Transverse colon (tissue), 4 donors: Measurements from ENCODE around the gene TRPC3. TPM values are rescaled to one million over a fixed set of nuclear protein-coding genes. Genes with fewer than 3 reads are reported as not detected.

Experiments
- DNase-seq: peaks from one replicate; pipeline ENCODE4 v3.0.0-alpha.2; 2019
- H3K27ac ChIP-seq, 4 donors: fragments of 200-600 bp; sonication (generic); 2 replicates each; pipeline ENCODE4 v1.5.1; 2016 to 2018; ENCODE audit warnings: inconsistent platforms in 4 of 4
- H3K27me3 ChIP-seq: fragments of 200-600 bp; sonication (generic); 2 replicates; pipeline ENCODE4 v1.5.1; 2017; ENCODE audit warnings: inconsistent platforms
- H3K36me3 ChIP-seq, 4 donors: fragments of 200-600 bp; sonication (generic); 2 replicates each; pipeline ENCODE4 v1.5.1; 2017 to 2019; ENCODE audit warnings: inconsistent platforms in 4 of 4
- H3K4me1 ChIP-seq, 4 donors: fragments of 200-600 bp; sonication (generic); 2 replicates each; pipeline ENCODE4 v1.5.1; 2017 to 2020; ENCODE audit warnings: inconsistent platforms in 4 of 4
- H3K4me3 ChIP-seq, 4 donors: fragments of 200-600 bp; sonication (generic); 1 replicate in 1 of 4; 2 replicates in 3 of 4; pipeline versions ENCODE4 v1.5.1 to v1.6.1; 2017 to 2019; ENCODE audit warnings: inconsistent platforms in 4 of 4
- H3K9me3 ChIP-seq, 2 donors: fragments of 200-600 bp; sonication (generic); 2 replicates each; pipeline ENCODE4 v1.5.1; 2017 to 2019; ENCODE audit warnings: inconsistent platforms in 2 of 2
- EP300 ChIP-seq: sonication (generic); formaldehyde crosslinking; IDR thresholded peaks from one replicate; pipeline ENCODE4 v1.6.1; 2017; ENCODE audit warnings: antibody characterized with exemption, low read depth
- POLR2A ChIP-seq: fragments of 450-650 bp; IDR thresholded peaks from one replicate; pipeline ENCODE4 v1.6.1; 2016; ENCODE audit warnings: antibody characterized with exemption, mild to moderate bottlenecking, moderate library complexity
- POLR2AphosphoS5 ChIP-seq, 3 donors: sonication (generic); formaldehyde crosslinking; IDR thresholded peaks; one replicate each; pipeline ENCODE4 v1.6.1; 2016; ENCODE audit warnings: antibody characterized with exemption in 3 of 3
- WGBS, 2 donors: methylation state at CpG; one replicate each; pipeline ENCODE4 v1.1.5; 2018; ENCODE audit warnings: low coverage in 1 of 2; 5-methylcytosine and 5-hydroxymethylcytosine counted together
- in situ Hi-C, 4 donors: fragments of 200-750 bp; cut with MboI; loops; one replicate each; pipeline versions ENCODE4 v1.15.0 to v1.15.1; 2017; ENCODE audit warnings: low sequenced_read_pairs in 3 of 4, low pct_ligation_motif_present in 1 of 4, low pct_unique_long_range_greater_than_20kb in 1 of 4
- intact Hi-C: fragments of 100-400 bp; cut with DNase I; formaldehyde crosslinking; loops from one replicate; pipeline ENCODE4 v1.15.1; 2023; ENCODE audit warnings: low total_unique reads
- total RNA-seq, 4 donors: library from RNA; depleted of rRNA; stranded (reverse); fragments of >200 nt; gene quantifications; one replicate each; pipeline ENCODE4 v1.1.0, GENCODE V29; 2016
- TF ChIP-seq, protein P1 (sequence below), 5 experiments: fragments of 200-600 bp in 3 of 5; fragments of 450-650 bp in 2 of 5; sonication (generic) in 3 of 5; IDR thresholded peaks; 1 replicate in 2 of 5; 2 replicates in 3 of 5; pipeline ENCODE4 v1.5.1; 2016 to 2017; ENCODE audit warnings: antibody characterized with exemption in 5 of 5, inconsistent platforms in 3 of 5, mild to moderate bottlenecking in 2 of 5, moderate library complexity in 1 of 5

TRPC3 gene
- total RNA-seq, 4 donors from 2014 or later = 1.1 to 3.4 (median 1.7) TPM; not detected in 1

DNA sequence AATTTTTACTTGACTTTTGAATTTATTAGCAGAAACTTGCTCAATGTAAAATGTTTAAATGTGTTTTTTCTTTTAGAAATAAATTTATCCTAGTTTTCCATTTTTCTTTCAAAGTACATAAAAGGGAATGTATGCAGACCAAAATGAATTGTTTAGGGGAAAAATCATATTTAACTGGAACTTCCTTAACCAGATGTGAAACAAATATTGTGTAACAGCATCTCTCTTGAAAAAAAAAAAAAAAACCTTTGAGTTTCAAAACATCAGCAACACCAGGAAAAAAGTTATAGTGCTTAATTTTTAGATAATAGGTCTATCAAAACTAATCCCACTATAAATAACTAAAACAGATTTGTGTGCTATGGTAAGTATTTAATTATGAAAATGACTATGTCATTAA, 113.7 kb downstream of the TRPC3 start:
- DNase-seq = no peak
- H3K36me3 ChIP-seq = peaks cover 0 to 23% (median 9%) of the 10 kb centered on the region in 4 donors
- no peak overlapping the region for H3K4me3 ChIP-seq
- H3K27me3 ChIP-seq = no peaks in the 10 kb centered on the region
- TF ChIP-seq EP300 (no peak), POLR2A (no peak), POLR2AphosphoS5 (IDR thresholded peaks at IDR 0.05) (no peak)
- TF ChIP-seq, protein P1, sequence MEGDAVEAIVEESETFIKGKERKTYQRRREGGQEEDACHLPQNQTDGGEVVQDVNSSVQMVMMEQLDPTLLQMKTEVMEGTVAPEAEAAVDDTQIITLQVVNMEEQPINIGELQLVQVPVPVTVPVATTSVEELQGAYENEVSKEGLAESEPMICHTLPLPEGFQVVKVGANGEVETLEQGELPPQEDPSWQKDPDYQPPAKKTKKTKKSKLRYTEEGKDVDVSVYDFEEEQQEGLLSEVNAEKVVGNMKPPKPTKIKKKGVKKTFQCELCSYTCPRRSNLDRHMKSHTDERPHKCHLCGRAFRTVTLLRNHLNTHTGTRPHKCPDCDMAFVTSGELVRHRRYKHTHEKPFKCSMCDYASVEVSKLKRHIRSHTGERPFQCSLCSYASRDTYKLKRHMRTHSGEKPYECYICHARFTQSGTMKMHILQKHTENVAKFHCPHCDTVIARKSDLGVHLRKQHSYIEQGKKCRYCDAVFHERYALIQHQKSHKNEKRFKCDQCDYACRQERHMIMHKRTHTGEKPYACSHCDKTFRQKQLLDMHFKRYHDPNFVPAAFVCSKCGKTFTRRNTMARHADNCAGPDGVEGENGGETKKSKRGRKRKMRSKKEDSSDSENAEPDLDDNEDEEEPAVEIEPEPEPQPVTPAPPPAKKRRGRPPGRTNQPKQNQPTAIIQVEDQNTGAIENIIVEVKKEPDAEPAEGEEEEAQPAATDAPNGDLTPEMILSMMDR (IDR thresholded peaks at IDR 0.05) = no peak
- H3K27ac ChIP-seq = no peak overlapping the region
- no peaks in the 10 kb centered on the region for H3K4me1 ChIP-seq
- H3K9me3 ChIP-seq = no peaks in the 10 kb centered on the region
- in situ Hi-C loops = no loop called here
- intact Hi-C loops = no loop called here

DNA sequence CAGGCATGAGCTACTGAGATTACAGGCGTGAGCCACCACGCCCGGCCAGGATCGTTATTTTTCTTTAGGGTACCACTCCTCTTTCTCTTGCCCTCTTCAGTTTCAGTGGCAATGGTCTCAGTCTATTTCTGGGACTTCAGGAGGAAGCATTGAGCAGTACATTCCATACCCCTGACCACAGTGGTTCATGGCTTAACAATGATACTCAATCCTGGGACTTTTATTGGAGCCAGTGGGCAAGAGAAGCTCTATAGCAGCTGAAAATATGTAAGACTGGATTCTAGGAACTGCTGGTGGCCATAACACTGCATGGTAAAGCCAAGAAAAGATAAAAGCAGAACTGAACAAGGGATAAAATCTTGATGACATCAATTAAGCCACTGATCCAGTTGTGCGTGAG, 122.3 kb downstream of the TRPC3 start:
- TF ChIP-seq POLR2A (no peak), EP300 (no peak), POLR2AphosphoS5 (IDR thresholded peaks at IDR 0.05) (no peak)
- TF ChIP-seq, protein P1 (IDR thresholded peaks at IDR 0.05) = no peak
- in situ Hi-C loops = no loop called here
- H3K36me3 ChIP-seq = peaks cover 0 to 32% (median 15%) of the 10 kb centered on the region in 4 donors

More for the DNA sequence above, 122.3 kb downstream of the TRPC3 start:
- 90 to 100% methylated on average over 4 to 5 of the region's 5 CpGs for WGBS, 2 donors
- intact Hi-C loops = loop anchor here (5.0 kb wide), 1 partner anchor 38 kb away; no protein-coding TSS in a partner anchor
- Histone ChIP-seq H3K27me3 (no peaks in the 10 kb centered on the region), H3K4me1 (peaks cover 0 to 7% (median 2%) of the 10 kb centered on the region in 4 donors), H3K9me3 (no peaks in the 10 kb centered on the region), H3K4me3 (no peak overlapping the region), H3K27ac (no peak overlapping the region)
- DNase-seq = no peak

Other genes starting within 250 kb of the TRPC3 start
- gene SMIM43, start 186.9 kb downstream of the TRPC3 start, total RNA-seq = under 1 TPM in 1 of 4 donors, not detected in 3; 0.27 TPM
- 10 to 100 TPM; 13.2 to 35.2 (median 22.5) TPM for gene EXOSC9, start 150.7 kb downstream of the TRPC3 start, total RNA-seq
- gene CCNA2, start 128.2 kb downstream of the TRPC3 start, total RNA-seq = 10 to 100 TPM in 1 of 4 donors, 1 to 10 TPM in 2, not detected in 1; 2.4 to 16.9 (median 3.3) TPM
- gene BBS7, start 81.6 kb downstream of the TRPC3 start, total RNA-seq = 10 to 100 TPM; 12.6 to 17.6 (median 14.0) TPM
- gene BLTP1, start 200.3 kb upstream of the TRPC3 start, total RNA-seq = 100 to 1,000 TPM in 3 of 4 donors, 10 to 100 TPM in 1; 98.7 to 227 (median 150) TPM